ENCODE results near the gene PRKG1. TPM values are rescaled to one million over a fixed set of nuclear protein-coding genes. Genes with fewer than 3 reads are reported as not detected.

Gene PRKG1
- total and polyA plus RNA-seq, 4 donors, result 0.46 to 5.1 (median 1.5) TPM

DNA sequence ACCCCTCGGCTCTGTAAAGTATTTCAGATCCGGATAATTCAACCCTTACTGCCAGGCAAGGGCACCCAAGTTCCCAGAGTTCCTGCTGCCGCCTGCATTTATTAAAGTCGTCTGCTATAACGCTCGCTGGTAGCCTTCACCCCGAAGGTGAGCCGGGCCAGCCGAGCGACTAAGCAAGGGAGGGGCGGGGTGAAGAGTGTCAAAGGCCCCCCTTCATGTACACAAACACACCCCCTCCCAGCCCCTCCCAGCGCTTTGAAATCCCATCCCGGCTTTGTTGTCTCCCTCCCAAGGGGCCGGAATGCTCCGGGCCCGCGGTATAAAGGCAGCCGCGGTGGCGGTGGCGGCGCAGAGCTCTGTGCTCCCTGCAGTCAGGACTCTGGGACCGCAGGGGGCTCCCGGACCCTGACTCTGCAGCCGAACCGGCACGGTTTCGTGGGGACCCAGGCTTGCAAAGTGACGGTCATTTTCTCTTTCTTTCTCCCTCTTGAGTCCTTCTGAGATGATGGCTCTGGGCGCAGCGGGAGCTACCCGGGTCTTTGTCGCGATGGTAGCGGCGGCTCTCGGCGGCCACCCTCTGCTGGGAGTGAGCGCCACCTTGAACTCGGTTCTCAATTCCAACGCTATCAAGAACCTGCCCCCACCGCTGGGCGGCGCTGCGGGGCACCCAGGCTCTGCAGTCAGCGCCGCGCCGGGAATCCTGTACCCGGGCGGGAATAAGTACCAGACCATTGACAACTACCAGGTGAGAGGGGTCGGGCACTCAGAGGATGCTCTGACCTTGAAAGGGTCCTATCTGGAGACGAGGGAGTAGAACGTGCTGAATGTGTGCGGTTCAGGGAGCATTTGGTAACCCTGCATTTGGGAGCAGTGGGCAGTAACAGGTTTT, 1239.9 kb downstream of the PRKG1 start, which contains the start of gene DKK1:
TSS of gene DKK1 (plus strand) at position 349 of the 889 bp plus-strand sequence. CDS start at position 503, 154 bp downstream.
- peak; percentile 54 for DNase-seq (ENCODE audit: low spot score)
- H3K9me3 ChIP-seq (ENCODE audit: control insufficient read depth in 4 of 4, low read length in 3 of 4), result no peaks in the 10 kb centered on the region
- H3K36me3 ChIP-seq (ENCODE audit: control insufficient read depth in 4 of 4, insufficient read depth in 3 of 4, low read depth in 1 of 4, low read length in 3 of 4), result no peaks in the 10 kb centered on the region
- peaks cover 4 to 19% (median 13%) of the 10 kb centered on the region in 4 donors for H3K4me1 ChIP-seq (ENCODE audit: control insufficient read depth in 4 of 4, insufficient read depth in 4 of 4, low read length in 3 of 4)
- TF ChIP-seq NR2F2 (IDR thresholded peaks at IDR 0.05) (no peak), JUND (IDR thresholded peaks at IDR 0.05) (no peak), RAD21 (IDR thresholded peaks at IDR 0.05) (peak; percentile 43 to 61)
- TF ChIP-seq, protein P1, sequence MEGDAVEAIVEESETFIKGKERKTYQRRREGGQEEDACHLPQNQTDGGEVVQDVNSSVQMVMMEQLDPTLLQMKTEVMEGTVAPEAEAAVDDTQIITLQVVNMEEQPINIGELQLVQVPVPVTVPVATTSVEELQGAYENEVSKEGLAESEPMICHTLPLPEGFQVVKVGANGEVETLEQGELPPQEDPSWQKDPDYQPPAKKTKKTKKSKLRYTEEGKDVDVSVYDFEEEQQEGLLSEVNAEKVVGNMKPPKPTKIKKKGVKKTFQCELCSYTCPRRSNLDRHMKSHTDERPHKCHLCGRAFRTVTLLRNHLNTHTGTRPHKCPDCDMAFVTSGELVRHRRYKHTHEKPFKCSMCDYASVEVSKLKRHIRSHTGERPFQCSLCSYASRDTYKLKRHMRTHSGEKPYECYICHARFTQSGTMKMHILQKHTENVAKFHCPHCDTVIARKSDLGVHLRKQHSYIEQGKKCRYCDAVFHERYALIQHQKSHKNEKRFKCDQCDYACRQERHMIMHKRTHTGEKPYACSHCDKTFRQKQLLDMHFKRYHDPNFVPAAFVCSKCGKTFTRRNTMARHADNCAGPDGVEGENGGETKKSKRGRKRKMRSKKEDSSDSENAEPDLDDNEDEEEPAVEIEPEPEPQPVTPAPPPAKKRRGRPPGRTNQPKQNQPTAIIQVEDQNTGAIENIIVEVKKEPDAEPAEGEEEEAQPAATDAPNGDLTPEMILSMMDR (IDR thresholded peaks at IDR 0.05; ENCODE audit: low read depth, low read length, missing input control), result peak; percentile 30
- no peak within 1 kb of the TSS for H3K27ac ChIP-seq (ENCODE audit: low read depth in 1 of 2, low read length in 2 of 2)
- peak within 1 kb of the TSS; percentile 44 to 57 (median 46) for H3K4me3 ChIP-seq (ENCODE audit: low read depth in 1 of 3, low read length in 3 of 3)
- H3K27me3 ChIP-seq (ENCODE audit: control insufficient read depth in 4 of 4, insufficient read depth in 4 of 4, low read length in 3 of 4), result peaks cover 0 to 8% (median 3%) of the 10 kb centered on the region in 4 donors
- WGBS, result 2% methylated on average over 55 of the region's 55 CpGs
- H3K9ac ChIP-seq (ENCODE audit: low read depth in 1 of 2, low read length in 2 of 2), result no peak within 1 kb of the TSS

DNA sequence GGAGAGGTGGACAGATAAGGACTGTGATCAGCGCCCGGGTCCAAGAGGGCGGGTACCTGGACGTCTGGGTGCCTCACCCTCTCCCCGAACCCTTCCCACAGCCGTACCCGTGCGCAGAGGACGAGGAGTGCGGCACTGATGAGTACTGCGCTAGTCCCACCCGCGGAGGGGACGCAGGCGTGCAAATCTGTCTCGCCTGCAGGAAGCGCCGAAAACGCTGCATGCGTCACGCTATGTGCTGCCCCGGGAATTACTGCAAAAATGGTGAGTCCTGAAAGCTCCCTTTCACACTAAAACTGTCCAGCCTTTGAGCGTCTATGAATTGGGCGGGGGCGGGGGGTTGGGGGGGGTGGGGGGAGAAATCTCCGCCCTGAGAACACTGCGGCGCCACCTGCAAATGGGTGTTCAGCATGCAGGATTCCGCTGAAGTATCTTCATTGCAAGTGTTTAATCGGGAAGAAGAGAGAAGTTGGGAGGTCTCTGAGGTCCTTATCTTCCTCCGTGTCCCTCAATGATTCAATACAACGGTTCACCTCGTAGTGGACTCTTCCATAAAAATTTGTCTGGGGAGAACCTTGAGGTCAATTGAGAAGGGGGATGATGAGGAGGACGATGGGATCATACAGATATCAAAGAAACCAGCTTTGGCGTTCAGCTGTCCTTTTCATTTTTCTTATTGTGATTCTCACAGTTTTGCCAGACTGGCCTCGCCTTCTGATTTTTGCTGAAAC, 1240.7 kb downstream of the PRKG1 start:
- no peak for DNase-seq (ENCODE audit: low spot score)

More for the DNA sequence above, 1240.7 kb downstream of the PRKG1 start:
- Histone ChIP-seq H3K9me3 (ENCODE audit: control insufficient read depth in 4 of 4, low read length in 3 of 4) (no peaks in the 10 kb centered on the region), H3K27ac (ENCODE audit: low read depth in 1 of 2, low read length in 2 of 2) (no peak overlapping the region), H3K27me3 (ENCODE audit: control insufficient read depth in 4 of 4, insufficient read depth in 4 of 4, low read length in 3 of 4) (peaks cover 0 to 8% (median 3%) of the 10 kb centered on the region in 4 donors), H3K9ac (ENCODE audit: low read depth in 1 of 2, low read length in 2 of 2) (no peak overlapping the region), H3K4me1 (ENCODE audit: control insufficient read depth in 4 of 4, insufficient read depth in 4 of 4, low read length in 3 of 4) (peaks cover 4 to 19% (median 13%) of the 10 kb centered on the region in 4 donors), H3K36me3 (ENCODE audit: control insufficient read depth in 4 of 4, insufficient read depth in 3 of 4, low read depth in 1 of 4, low read length in 3 of 4) (no peaks in the 10 kb centered on the region), H3K4me3 (ENCODE audit: low read depth in 1 of 3, low read length in 3 of 3) (peak overlapping the region in 1 of 3 donors; percentile 57)
- 7% methylated on average over 36 of the region's 36 CpGs for WGBS
- no peak for TF ChIP-seq FOXA1 (IDR thresholded peaks at IDR 0.05)
- no peak for TF ChIP-seq EGR1 (IDR thresholded peaks at IDR 0.05; ENCODE audit: low read depth in 2 of 2)
- TF ChIP-seq, protein P1 (IDR thresholded peaks at IDR 0.05; ENCODE audit: low read depth, low read length, missing input control), result no peak
- TF ChIP-seq HNF4A (conservative IDR thresholded peaks at IDR 0.05), result no peak
- TF ChIP-seq RAD21 (IDR thresholded peaks at IDR 0.05), result no peak
- TF ChIP-seq, protein P2, sequence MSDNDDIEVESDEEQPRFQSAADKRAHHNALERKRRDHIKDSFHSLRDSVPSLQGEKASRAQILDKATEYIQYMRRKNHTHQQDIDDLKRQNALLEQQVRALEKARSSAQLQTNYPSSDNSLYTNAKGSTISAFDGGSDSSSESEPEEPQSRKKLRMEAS (IDR thresholded peaks at IDR 0.05), result no peak
- no peak for TF ChIP-seq NR2F2 (IDR thresholded peaks at IDR 0.05)
- TF ChIP-seq, protein P3, sequence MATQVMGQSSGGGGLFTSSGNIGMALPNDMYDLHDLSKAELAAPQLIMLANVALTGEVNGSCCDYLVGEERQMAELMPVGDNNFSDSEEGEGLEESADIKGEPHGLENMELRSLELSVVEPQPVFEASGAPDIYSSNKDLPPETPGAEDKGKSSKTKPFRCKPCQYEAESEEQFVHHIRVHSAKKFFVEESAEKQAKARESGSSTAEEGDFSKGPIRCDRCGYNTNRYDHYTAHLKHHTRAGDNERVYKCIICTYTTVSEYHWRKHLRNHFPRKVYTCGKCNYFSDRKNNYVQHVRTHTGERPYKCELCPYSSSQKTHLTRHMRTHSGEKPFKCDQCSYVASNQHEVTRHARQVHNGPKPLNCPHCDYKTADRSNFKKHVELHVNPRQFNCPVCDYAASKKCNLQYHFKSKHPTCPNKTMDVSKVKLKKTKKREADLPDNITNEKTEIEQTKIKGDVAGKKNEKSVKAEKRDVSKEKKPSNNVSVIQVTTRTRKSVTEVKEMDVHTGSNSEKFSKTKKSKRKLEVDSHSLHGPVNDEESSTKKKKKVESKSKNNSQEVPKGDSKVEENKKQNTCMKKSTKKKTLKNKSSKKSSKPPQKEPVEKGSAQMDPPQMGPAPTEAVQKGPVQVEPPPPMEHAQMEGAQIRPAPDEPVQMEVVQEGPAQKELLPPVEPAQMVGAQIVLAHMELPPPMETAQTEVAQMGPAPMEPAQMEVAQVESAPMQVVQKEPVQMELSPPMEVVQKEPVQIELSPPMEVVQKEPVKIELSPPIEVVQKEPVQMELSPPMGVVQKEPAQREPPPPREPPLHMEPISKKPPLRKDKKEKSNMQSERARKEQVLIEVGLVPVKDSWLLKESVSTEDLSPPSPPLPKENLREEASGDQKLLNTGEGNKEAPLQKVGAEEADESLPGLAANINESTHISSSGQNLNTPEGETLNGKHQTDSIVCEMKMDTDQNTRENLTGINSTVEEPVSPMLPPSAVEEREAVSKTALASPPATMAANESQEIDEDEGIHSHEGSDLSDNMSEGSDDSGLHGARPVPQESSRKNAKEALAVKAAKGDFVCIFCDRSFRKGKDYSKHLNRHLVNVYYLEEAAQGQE (IDR thresholded peaks at IDR 0.05), result no peak
- no peak for TF ChIP-seq RXRA (IDR thresholded peaks at IDR 0.05)
- TF ChIP-seq SP1 (IDR thresholded peaks at IDR 0.05), result no peak
- no peak for TF ChIP-seq FOXA2 (IDR thresholded peaks at IDR 0.05)
- TF ChIP-seq JUND (IDR thresholded peaks at IDR 0.05), result no peak
- no peak for TF ChIP-seq GABPA (IDR thresholded peaks at IDR 0.05 in 1 of 2, conservative IDR thresholded peaks at IDR 0.05 in 1 of 2)
- no peak for TF ChIP-seq HNF4G (IDR thresholded peaks at IDR 0.05)
- TF ChIP-seq YY1 (IDR thresholded peaks at IDR 0.05), result no peak
- no peak for TF ChIP-seq TAF1 (conservative IDR thresholded peaks at IDR 0.05)
- TF ChIP-seq, protein P4, sequence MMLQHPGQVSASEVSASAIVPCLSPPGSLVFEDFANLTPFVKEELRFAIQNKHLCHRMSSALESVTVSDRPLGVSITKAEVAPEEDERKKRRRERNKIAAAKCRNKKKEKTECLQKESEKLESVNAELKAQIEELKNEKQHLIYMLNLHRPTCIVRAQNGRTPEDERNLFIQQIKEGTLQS (IDR thresholded peaks at IDR 0.05), result no peak
